ENCODE data around the gene BRDT.
A peak's percentile ranks its signal among the peaks of the same experiment; 100 is the strongest.

Gene BRDT

GRCh38 chr1:91925644-91926435 lies 23.4 kb upstream of the BRDT start:
- H3K9me3 ChIP-seq (ENCODE audit: insufficient read depth, low read depth, low read length) = no peaks in the 10 kb centered on the region
- no peak overlapping the region for H3K4me3 ChIP-seq (ENCODE audit: low read length, poor library complexity, severe bottlenecking)
- H3K4me1 ChIP-seq (ENCODE audit: insufficient read depth, low read length, poor library complexity, severe bottlenecking) = no peaks in the 10 kb centered on the region
- no peaks in the 10 kb centered on the region for H3K27me3 ChIP-seq (ENCODE audit: insufficient read depth, low read length, poor library complexity, severe bottlenecking)
- no peaks in the 10 kb centered on the region for H3K9me2 ChIP-seq (replicated peaks; ENCODE audit: low read depth, low read length)
- no peaks in the 10 kb centered on the region for H4K20me1 ChIP-seq (ENCODE audit: insufficient read depth, low read length, poor library complexity, severe bottlenecking)
- no peak overlapping the region for H3K9ac ChIP-seq (ENCODE audit: low read depth, low read length, poor library complexity, severe bottlenecking)
- no peaks in the 10 kb centered on the region for H3K36me3 ChIP-seq (ENCODE audit: insufficient read depth, low read length)
- TF ChIP-seq CTCF (conservative IDR thresholded peaks at IDR 0.05; ENCODE audit: low read length) (no peak), EZH2phosphoT487 (IDR thresholded peaks at IDR 0.05; ENCODE audit: borderline replicate concordance) (no peak)
- no peaks in the 10 kb centered on the region for H3K79me2 ChIP-seq (ENCODE audit: insufficient read depth, low read length)
- no peak overlapping the region for H2AFZ ChIP-seq (ENCODE audit: low read length)
- H3F3A ChIP-seq (ENCODE audit: low read depth) = no peaks in the 10 kb centered on the region
- no peak overlapping the region for H3K4me2 ChIP-seq (ENCODE audit: low read depth, low read length, poor library complexity, severe bottlenecking)

- Histone ChIP-seq H3F3A (ENCODE audit: low read depth) (no peaks in the 10 kb centered on the region), H4K20me1 (ENCODE audit: insufficient read depth, low read length, poor library complexity, severe bottlenecking) (no peaks in the 10 kb centered on the region), H3K9ac (ENCODE audit: low read depth, low read length, poor library complexity, severe bottlenecking) (no peak overlapping the region), H3K4me2 (ENCODE audit: low read depth, low read length, poor library complexity, severe bottlenecking) (no peak overlapping the region), H3K79me2 (ENCODE audit: insufficient read depth, low read length) (no peaks in the 10 kb centered on the region), H3K9me3 (ENCODE audit: insufficient read depth, low read depth, low read length) (no peaks in the 10 kb centered on the region), H3K4me1 (ENCODE audit: insufficient read depth, low read length, poor library complexity, severe bottlenecking) (no peaks in the 10 kb centered on the region), H3K36me3 (ENCODE audit: insufficient read depth, low read length) (no peaks in the 10 kb centered on the region), H3K27me3 (ENCODE audit: insufficient read depth, low read length, poor library complexity, severe bottlenecking) (no peaks in the 10 kb centered on the region), H3K9me2 (replicated peaks; ENCODE audit: low read depth, low read length) (no peaks in the 10 kb centered on the region), H3K4me3 (ENCODE audit: low read length, poor library complexity, severe bottlenecking) (no peak overlapping the region), H2AFZ (ENCODE audit: low read length) (peak overlapping the region; percentile 0; the same call in 1 of the 2 replicates)
- TF ChIP-seq CTCF (conservative IDR thresholded peaks at IDR 0.05; ENCODE audit: low read length) (no peak), EZH2phosphoT487 (IDR thresholded peaks at IDR 0.05; ENCODE audit: borderline replicate concordance) (no peak)
Observed at GRCh38 chr1:91928026-91928425, 21.2 kb upstream of the BRDT start.

- no peak overlapping the region for H2AFZ ChIP-seq (ENCODE audit: low read length)
- no peaks in the 10 kb centered on the region for H3K9me2 ChIP-seq (replicated peaks; ENCODE audit: low read depth, low read length)
- no peaks in the 10 kb centered on the region for H3K36me3 ChIP-seq (ENCODE audit: insufficient read depth, low read length)
- no peaks in the 10 kb centered on the region for H3K9me3 ChIP-seq (ENCODE audit: insufficient read depth, low read depth, low read length)
- no peak for TF ChIP-seq EZH2phosphoT487 (IDR thresholded peaks at IDR 0.05; ENCODE audit: borderline replicate concordance)
- no peak for TF ChIP-seq CTCF (conservative IDR thresholded peaks at IDR 0.05; ENCODE audit: low read length)
- no peaks in the 10 kb centered on the region for H3K4me1 ChIP-seq (ENCODE audit: insufficient read depth, low read length, poor library complexity, severe bottlenecking)
- no peak overlapping the region for H3K9ac ChIP-seq (ENCODE audit: low read depth, low read length, poor library complexity, severe bottlenecking)
- H3K79me2 ChIP-seq (ENCODE audit: insufficient read depth, low read length) = no peaks in the 10 kb centered on the region
- no peaks in the 10 kb centered on the region for H3K27me3 ChIP-seq (ENCODE audit: insufficient read depth, low read length, poor library complexity, severe bottlenecking)
- H3K4me3 ChIP-seq (ENCODE audit: low read length, poor library complexity, severe bottlenecking) = no peak overlapping the region
- no peaks in the 10 kb centered on the region for H3F3A ChIP-seq (ENCODE audit: low read depth)
- H4K20me1 ChIP-seq (ENCODE audit: insufficient read depth, low read length, poor library complexity, severe bottlenecking) = no peaks in the 10 kb centered on the region
- H3K4me2 ChIP-seq (ENCODE audit: low read depth, low read length, poor library complexity, severe bottlenecking) = no peak overlapping the region
Observed at GRCh38 chr1:91929250-91929649, 20.0 kb upstream of the BRDT start.
